ENCODE measurements around the gene HTT. TPM values are rescaled to one million over a fixed set of nuclear protein-coding genes. Genes with fewer than 3 reads are reported as not detected.

The HTT gene
- total RNA-seq, 1 experiment from 2014 or later, result 37.4 TPM

DNA sequence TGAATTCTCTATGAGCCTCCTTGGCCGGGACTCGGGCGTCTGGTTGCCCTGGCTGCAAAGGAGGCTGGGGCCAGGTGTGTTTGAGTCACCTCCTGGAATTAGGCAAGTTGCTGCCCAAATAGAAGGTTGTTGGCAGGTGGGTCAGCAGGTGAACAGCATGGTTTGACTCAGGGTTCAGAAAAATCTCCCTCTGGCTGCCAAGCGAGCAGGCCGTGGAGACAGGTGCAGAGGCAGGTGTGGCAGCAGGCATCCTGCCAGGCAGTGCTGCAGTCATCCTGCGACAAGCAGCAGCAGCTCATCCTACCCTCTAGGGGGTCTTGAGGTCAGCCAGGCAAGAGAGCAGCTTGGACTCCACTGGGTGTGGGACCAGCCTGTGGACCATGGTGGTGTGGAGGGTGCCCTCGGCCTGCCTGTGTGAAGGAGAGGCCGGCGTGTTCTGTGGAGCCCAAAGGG lies 182.6 kb downstream of the HTT start:
- H4K20me1 ChIP-seq (ENCODE audit: insufficient read depth), result no peaks in the 10 kb centered on the region
- H3K79me2 ChIP-seq (ENCODE audit: insufficient read depth, low read length), result no peaks in the 10 kb centered on the region
- H2AFZ ChIP-seq (ENCODE audit: low read depth, low read length, poor library complexity, severe bottlenecking), result no peak overlapping the region
- no peak for ATAC-seq
- no peak for DNase-seq (ENCODE audit: low read depth, low spot score)
- no peaks in the 10 kb centered on the region for H3K4me1 ChIP-seq (ENCODE audit: control insufficient read depth in 1 of 2, insufficient read depth in 2 of 2, low read length in 2 of 2)
- RAD21 ChIA-PET (ENCODE audit: low non-redundant PET in 1 of 2, low total read pairs in 2 of 2, uncharacterized antibody in 2 of 2, unreplicated experiment in 2 of 2), result no interaction called here
- POLR2A ChIA-PET, result no interaction called here
- no peak overlapping the region for H3K27ac ChIP-seq (ENCODE audit: low read depth, low read length)
- no peaks in the 10 kb centered on the region for H3K27me3 ChIP-seq (ENCODE audit: insufficient read depth, low read length)
- no peak overlapping the region for H3K4me2 ChIP-seq (ENCODE audit: low read length)
- intact Hi-C loops (cut with micrococcal nuclease), result no loop called here
- TF ChIP-seq, protein P1, sequence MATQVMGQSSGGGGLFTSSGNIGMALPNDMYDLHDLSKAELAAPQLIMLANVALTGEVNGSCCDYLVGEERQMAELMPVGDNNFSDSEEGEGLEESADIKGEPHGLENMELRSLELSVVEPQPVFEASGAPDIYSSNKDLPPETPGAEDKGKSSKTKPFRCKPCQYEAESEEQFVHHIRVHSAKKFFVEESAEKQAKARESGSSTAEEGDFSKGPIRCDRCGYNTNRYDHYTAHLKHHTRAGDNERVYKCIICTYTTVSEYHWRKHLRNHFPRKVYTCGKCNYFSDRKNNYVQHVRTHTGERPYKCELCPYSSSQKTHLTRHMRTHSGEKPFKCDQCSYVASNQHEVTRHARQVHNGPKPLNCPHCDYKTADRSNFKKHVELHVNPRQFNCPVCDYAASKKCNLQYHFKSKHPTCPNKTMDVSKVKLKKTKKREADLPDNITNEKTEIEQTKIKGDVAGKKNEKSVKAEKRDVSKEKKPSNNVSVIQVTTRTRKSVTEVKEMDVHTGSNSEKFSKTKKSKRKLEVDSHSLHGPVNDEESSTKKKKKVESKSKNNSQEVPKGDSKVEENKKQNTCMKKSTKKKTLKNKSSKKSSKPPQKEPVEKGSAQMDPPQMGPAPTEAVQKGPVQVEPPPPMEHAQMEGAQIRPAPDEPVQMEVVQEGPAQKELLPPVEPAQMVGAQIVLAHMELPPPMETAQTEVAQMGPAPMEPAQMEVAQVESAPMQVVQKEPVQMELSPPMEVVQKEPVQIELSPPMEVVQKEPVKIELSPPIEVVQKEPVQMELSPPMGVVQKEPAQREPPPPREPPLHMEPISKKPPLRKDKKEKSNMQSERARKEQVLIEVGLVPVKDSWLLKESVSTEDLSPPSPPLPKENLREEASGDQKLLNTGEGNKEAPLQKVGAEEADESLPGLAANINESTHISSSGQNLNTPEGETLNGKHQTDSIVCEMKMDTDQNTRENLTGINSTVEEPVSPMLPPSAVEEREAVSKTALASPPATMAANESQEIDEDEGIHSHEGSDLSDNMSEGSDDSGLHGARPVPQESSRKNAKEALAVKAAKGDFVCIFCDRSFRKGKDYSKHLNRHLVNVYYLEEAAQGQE (IDR thresholded peaks at IDR 0.05; ENCODE audit: low read depth), result no peak
- TF ChIP-seq SP1 (IDR thresholded peaks at IDR 0.05; ENCODE audit: low read depth), result no peak
- TF ChIP-seq YY1 (IDR thresholded peaks at IDR 0.05; ENCODE audit: extremely low read depth, insufficient replicate concordance, low read depth, low read length), result no peak
- no peak for TF ChIP-seq EGR1 (IDR thresholded peaks at IDR 0.05; ENCODE audit: low read depth)
- no peak for TF ChIP-seq TCF7L2 (IDR thresholded peaks at IDR 0.05; ENCODE audit: borderline replicate concordance, extremely low read depth, insufficient read depth, insufficient read length)
- TF ChIP-seq, protein P2, sequence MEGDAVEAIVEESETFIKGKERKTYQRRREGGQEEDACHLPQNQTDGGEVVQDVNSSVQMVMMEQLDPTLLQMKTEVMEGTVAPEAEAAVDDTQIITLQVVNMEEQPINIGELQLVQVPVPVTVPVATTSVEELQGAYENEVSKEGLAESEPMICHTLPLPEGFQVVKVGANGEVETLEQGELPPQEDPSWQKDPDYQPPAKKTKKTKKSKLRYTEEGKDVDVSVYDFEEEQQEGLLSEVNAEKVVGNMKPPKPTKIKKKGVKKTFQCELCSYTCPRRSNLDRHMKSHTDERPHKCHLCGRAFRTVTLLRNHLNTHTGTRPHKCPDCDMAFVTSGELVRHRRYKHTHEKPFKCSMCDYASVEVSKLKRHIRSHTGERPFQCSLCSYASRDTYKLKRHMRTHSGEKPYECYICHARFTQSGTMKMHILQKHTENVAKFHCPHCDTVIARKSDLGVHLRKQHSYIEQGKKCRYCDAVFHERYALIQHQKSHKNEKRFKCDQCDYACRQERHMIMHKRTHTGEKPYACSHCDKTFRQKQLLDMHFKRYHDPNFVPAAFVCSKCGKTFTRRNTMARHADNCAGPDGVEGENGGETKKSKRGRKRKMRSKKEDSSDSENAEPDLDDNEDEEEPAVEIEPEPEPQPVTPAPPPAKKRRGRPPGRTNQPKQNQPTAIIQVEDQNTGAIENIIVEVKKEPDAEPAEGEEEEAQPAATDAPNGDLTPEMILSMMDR (IDR thresholded peaks at IDR 0.05 in 2 of 3, conservative IDR thresholded peaks at IDR 0.05 in 1 of 3; ENCODE audit: borderline replicate concordance in 1 of 3, insufficient read depth in 1 of 3, low read depth in 2 of 3, low read length in 2 of 3), result no peak
- no peak for TF ChIP-seq ZFX (IDR thresholded peaks at IDR 0.05)
- TF ChIP-seq POLR2AphosphoS5 (IDR thresholded peaks at IDR 0.05; ENCODE audit: low read depth, low read length), result no peak
- TF ChIP-seq ELF1 (IDR thresholded peaks at IDR 0.05; ENCODE audit: borderline replicate concordance, low read depth), result no peak
- TF ChIP-seq POLR2A (IDR thresholded peaks at IDR 0.05; ENCODE audit: borderline replicate concordance, extremely low read depth, insufficient read depth, insufficient read length), result no peak
- TF ChIP-seq, protein P3, sequence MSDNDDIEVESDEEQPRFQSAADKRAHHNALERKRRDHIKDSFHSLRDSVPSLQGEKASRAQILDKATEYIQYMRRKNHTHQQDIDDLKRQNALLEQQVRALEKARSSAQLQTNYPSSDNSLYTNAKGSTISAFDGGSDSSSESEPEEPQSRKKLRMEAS (IDR thresholded peaks at IDR 0.05), result no peak
- TF ChIP-seq SRF (IDR thresholded peaks at IDR 0.05; ENCODE audit: low read depth), result no peak
- no peak for TF ChIP-seq EZH2 (IDR thresholded peaks at IDR 0.05)
- TF ChIP-seq ZNF274 (IDR thresholded peaks at IDR 0.05; ENCODE audit: low read depth, low read length), result no peak
- TF ChIP-seq SIN3A (IDR thresholded peaks at IDR 0.05; ENCODE audit: low read depth), result no peak
- TF ChIP-seq CEBPB (IDR thresholded peaks at IDR 0.05; ENCODE audit: low read depth), result no peak
- TF ChIP-seq, protein P4, sequence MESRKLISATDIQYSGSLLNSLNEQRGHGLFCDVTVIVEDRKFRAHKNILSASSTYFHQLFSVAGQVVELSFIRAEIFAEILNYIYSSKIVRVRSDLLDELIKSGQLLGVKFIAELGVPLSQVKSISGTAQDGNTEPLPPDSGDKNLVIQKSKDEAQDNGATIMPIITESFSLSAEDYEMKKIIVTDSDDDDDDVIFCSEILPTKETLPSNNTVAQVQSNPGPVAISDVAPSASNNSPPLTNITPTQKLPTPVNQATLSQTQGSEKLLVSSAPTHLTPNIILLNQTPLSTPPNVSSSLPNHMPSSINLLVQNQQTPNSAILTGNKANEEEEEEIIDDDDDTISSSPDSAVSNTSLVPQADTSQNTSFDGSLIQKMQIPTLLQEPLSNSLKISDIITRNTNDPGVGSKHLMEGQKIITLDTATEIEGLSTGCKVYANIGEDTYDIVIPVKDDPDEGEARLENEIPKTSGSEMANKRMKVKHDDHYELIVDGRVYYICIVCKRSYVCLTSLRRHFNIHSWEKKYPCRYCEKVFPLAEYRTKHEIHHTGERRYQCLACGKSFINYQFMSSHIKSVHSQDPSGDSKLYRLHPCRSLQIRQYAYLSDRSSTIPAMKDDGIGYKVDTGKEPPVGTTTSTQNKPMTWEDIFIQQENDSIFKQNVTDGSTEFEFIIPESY (IDR thresholded peaks at IDR 0.05; ENCODE audit: extremely low read depth, insufficient replicate concordance, low read length), result no peak
- TF ChIP-seq JUND (IDR thresholded peaks at IDR 0.05), result no peak
- no peak for TF ChIP-seq CBX3 (IDR thresholded peaks at IDR 0.05; ENCODE audit: low read depth)
- no peaks in the 10 kb centered on the region for H3K36me3 ChIP-seq (ENCODE audit: control insufficient read depth in 1 of 2, insufficient read depth in 2 of 2, low read length in 2 of 2)
- H3K4me3 ChIP-seq (replicated peaks in 1 of 2; ENCODE audit: low read depth in 1 of 2, low read length in 2 of 2), result no peak overlapping the region
- H3K9me2 ChIP-seq (ENCODE audit: insufficient read depth), result no peaks in the 10 kb centered on the region
- CTCF ChIA-PET, result no interaction called here
- no TSS peak for BruUV-seq (replicated peaks)
- H3K9me3 ChIP-seq (ENCODE audit: control insufficient read depth in 1 of 2, insufficient read depth in 1 of 2, low read depth in 1 of 2, low read length in 2 of 2), result no peaks in the 10 kb centered on the region
- no peak overlapping the region for H3K9ac ChIP-seq (ENCODE audit: low read length)
